GM12872 (cell line): ENCODE results near the gene FGF14.

Experiments
- CTCF ChIP-seq: IDR thresholded peaks from 3 replicates; pipeline ENCODE4 v1.5.1; 2011; ENCODE audit warnings: low read depth, mild to moderate bottlenecking, low read length, moderate library complexity; ENCODE audit not compliant: insufficient read depth

The FGF14 gene

GRCh38 chr13:102323505-102323904 lies 78.3 kb downstream of the FGF14 start:
- no peak for TF ChIP-seq CTCF

- no peak for TF ChIP-seq CTCF
Measured at GRCh38 chr13:102323012-102323411, 78.8 kb downstream of the FGF14 start.

DNA sequence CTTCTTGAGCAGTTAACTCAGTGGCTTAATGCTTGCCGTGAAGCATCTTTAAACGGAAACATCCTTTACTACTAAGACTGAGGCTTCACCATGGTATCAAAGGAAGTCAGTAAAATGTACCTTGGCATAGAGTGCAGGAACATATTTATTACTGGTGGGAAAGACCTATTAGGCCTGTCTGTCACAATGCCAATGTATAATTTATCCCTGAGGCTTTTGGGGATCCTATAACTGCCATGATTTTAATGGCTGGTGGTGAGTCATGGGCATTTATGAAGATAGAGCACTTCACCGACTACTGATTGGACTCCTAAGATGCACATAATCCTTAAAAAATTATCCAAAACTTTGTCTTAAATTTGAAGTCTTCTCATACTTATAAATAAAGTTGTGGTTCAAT lies 79.6 kb downstream of the FGF14 start:
- TF ChIP-seq CTCF, result no peak

DNA sequence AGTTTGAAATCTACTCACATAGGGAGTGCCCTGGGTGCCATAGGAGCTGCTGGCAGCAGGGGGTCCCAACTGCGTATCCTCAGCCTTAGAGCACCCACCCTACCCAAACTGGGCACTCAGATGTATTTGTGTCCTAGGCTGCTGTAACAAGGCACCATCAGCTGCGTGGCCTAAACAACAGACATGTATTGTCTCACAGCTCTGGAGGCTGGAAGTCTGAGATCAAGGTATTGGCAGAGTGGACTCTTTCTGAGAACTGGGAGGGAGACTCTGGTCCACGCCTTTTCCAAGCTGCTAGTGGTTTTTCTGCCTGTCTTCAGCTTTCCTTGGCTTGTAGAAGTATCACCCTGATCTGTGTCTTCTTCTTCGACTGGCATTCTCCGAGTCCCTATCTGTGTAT lies 83.6 kb downstream of the FGF14 start:
- TF ChIP-seq CTCF, result no peak

DNA sequence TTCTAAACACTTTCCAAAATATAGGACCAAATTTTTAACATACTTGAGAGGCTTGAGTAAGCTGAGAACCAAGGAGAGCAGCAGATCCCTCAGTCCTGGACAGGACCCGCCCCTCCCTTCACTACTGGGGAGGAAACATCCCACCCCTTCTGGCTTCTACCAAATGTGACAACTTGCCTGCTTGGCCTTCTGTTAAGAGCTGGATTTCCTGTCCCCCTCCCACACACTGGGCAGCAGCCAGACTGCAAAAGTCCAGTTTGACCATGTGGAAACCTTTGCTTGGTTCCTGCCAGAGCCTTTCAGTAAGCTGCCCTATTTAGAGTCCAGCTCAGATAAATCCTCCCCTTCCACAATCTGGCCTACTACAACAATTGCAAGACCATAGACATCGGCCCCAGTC lies 84.3 kb downstream of the FGF14 start:
- no peak for TF ChIP-seq CTCF

GRCh38 chr13:102316732-102317131 lies 85.1 kb downstream of the FGF14 start:
- TF ChIP-seq CTCF, result no peak

GRCh38 chr13:102312841-102313240 lies 89.0 kb downstream of the FGF14 start:
- TF ChIP-seq CTCF, result no peak

DNA sequence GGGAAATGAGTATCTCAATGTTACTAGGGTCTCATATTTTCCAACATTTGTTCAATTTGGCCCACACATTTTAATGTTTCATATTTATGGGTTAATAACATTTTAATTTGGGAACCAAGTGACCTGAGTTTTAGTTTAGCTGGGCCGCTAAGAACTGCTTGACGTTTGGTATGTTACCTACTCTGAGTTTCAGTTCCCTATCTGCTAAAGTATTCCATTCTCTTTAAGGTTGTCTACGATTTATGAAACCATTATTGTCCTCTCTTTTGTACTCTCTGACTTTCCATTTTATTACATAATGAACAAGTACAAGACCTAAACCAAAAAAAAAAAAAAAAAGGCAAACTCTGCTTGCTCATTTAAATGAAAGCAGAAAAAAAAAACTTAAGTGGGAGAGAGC lies 89.9 kb downstream of the FGF14 start:
- no peak for TF ChIP-seq CTCF
